HEK293T (cell line): ENCODE results near the gene GDF11.

Source experiments
- BHLHE40 ChIP-seq: fragments of 450-650 bp; IDR thresholded peaks from 2 replicates; pipeline ENCODE4 v1.6.1; 2016; ENCODE audit warnings: mild to moderate bottlenecking, moderate library complexity, borderline replicate concordance
- FOXA1 ChIP-seq: fragments of 450-650 bp; IDR thresholded peaks from 2 replicates; pipeline ENCODE4 v1.6.1; 2016; ENCODE audit warnings: mild to moderate bottlenecking
- FOXM1 ChIP-seq: fragments of 450-650 bp; IDR thresholded peaks from 2 replicates; pipeline ENCODE4 v1.6.1; 2017; ENCODE audit warnings: mild to moderate bottlenecking, borderline replicate concordance
- HDGF ChIP-seq: fragments of 450-650 bp; IDR thresholded peaks from 2 replicates; pipeline ENCODE4 v1.6.1; 2017; ENCODE audit warnings: antibody characterized with exemption, borderline replicate concordance
- SP1 ChIP-seq: fragments of 450-650 bp; IDR thresholded peaks from 2 replicates; pipeline ENCODE4 v1.6.1; 2017
- SUZ12 ChIP-seq: fragments of 450-650 bp; IDR thresholded peaks from 2 replicates; pipeline ENCODE4 v1.6.1; 2016; ENCODE audit warnings: mild to moderate bottlenecking
- TARDBP ChIP-seq: fragments of 450-650 bp; IDR thresholded peaks from 2 replicates; pipeline ENCODE4 v1.6.1; 2016
- ZNF384 ChIP-seq: fragments of 450-650 bp; IDR thresholded peaks from 2 replicates; pipeline ENCODE4 v1.6.1; 2016
- TF ChIP-seq, protein P1 (sequence below): fragments of 450-650 bp; IDR thresholded peaks from 2 replicates; pipeline ENCODE4 v1.6.1; 2016

DNA sequence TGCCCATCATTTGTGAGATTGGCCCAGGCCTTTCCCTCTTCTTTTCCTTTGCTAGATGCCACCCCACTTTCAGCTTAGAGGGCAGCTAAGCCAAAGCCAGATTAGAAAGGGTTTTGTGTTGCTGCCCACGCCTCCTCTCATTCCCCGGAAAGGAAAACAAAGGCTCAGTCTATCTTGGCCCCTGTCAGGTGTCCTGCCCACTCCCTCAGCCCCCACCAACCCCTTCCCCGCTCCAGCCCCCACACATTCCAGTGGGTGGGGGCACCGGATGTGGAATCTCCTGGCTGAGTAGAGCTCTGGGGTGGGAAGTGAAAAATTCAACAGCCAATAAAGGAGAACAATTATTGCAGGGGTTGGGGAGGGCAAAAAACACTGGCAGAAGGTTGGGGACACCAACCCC is 24.9 kb upstream of the GDF11 start:
- TF ChIP-seq BHLHE40: no peak
- TF ChIP-seq SP1: no peak
- no peak for TF ChIP-seq FOXM1
- TF ChIP-seq FOXA1: no peak
- TF ChIP-seq HDGF: no peak
- TF ChIP-seq SUZ12: no peak
- TF ChIP-seq ZNF384: no peak
- TF ChIP-seq TARDBP: no peak
- TF ChIP-seq, protein P1, sequence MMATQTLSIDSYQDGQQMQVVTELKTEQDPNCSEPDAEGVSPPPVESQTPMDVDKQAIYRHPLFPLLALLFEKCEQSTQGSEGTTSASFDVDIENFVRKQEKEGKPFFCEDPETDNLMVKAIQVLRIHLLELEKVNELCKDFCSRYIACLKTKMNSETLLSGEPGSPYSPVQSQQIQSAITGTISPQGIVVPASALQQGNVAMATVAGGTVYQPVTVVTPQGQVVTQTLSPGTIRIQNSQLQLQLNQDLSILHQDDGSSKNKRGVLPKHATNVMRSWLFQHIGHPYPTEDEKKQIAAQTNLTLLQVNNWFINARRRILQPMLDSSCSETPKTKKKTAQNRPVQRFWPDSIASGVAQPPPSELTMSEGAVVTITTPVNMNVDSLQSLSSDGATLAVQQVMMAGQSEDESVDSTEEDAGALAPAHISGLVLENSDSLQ: no peak
